ENCODE data around the gene PCDHA11.

DNA sequence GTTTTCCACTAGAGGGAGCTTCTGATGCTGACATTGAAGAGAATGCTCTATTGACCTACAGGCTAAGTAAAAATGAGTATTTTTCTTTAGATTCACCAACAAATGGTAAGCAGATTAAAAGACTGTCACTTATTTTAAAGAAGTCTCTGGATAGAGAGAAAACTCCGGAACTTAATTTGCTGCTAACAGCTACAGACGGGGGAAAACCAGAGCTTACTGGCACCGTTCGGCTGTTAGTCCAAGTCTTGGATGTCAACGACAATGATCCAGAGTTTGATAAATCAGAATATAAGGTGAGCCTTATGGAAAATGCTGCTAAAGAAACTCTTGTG is 764 bp downstream of the PCDHA11 start:
- TF ChIP-seq YY1 (IDR thresholded peaks at IDR 0.05; ENCODE audit: low read depth) = no peak
- no peak for TF ChIP-seq CREB1 (IDR thresholded peaks at IDR 0.05; ENCODE audit: low read depth)
- TF ChIP-seq RAD21 (IDR thresholded peaks at IDR 0.05; ENCODE audit: low read depth) = no peak
- no peak for TF ChIP-seq TAF1 (IDR thresholded peaks at IDR 0.05; ENCODE audit: low read depth)
- no peak for TF ChIP-seq EP300 (IDR thresholded peaks at IDR 0.05; ENCODE audit: borderline replicate concordance)
- TF ChIP-seq NFIC (IDR thresholded peaks at IDR 0.05) = no peak
- TF ChIP-seq MAX (IDR thresholded peaks at IDR 0.05) = no peak
